ENCODE measurements around the gene DR1. TPM values are rescaled to one million over a fixed set of nuclear protein-coding genes. Genes with fewer than 3 reads are reported as not detected.

DR1 gene
- total and polyA plus RNA-seq, 2 of the 13 experiments (the other 11 are each of a cell fraction or from before 2014, with no cell fraction given), result 17.8 to 42.3 TPM

DNA sequence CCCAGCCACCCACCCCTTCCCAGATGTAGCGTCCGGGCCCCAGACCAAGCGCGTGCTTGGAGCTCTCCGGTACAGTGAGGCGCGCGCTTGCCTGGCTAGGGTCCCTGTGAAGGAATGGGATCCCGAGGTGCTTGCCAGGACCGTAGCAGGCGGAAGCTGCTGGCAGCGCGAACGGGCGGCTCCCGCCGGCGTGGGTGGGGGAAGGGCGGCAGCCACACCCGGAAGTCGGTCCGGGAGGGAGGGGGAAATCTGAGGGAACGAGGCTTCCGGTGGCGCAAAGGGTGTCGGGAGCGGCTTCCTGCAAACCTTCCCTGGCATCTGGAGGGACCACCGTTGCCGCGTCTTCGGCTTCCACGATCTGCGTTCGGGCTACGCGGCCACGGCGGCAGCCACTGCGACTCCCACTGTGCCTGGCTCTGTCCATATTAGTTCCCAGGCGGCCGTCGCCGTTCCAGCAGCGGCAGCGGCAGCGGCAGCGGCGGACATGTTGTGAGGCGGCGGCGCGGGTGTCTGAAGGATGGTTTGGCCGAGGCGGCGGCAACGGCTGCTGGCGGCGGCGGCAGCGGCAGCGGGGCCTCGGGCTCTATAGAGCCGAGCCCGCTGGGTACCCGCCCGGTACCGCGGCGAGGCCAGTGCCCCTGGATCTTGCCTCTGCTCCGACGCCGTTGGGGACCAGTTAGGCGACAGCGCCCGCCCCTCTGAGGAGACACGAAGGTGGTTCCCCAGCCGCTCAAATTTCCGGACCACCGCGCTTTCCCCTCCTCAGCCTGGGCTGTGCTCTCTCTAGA lies at the start of gene DR1 (continued):
- peak; percentile 67; the same call in 1 of the 2 replicates for TF ChIP-seq MEIS1 (CRISPR knock-in tag; IDR thresholded peaks at IDR 0.05; ENCODE audit: borderline replicate concordance)
- TF ChIP-seq, protein P1, sequence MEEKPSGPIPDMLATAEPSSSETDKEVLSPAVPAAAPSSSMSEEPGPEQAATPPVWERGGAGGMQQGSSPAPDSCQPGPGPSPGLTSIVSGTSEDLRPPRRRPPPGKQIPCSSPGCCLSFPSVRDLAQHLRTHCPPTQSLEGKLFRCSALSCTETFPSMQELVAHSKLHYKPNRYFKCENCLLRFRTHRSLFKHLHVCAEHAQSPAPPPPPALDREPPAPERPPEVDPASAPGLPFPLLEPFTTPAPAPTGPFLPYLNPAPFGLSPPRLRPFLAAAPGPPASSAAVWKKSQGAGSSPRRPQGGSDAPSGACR (CRISPR knock-in tag; IDR thresholded peaks at IDR 0.05), result peak; percentile 84; the same call in 1 of the 2 replicates
- TF ChIP-seq, protein P2, sequence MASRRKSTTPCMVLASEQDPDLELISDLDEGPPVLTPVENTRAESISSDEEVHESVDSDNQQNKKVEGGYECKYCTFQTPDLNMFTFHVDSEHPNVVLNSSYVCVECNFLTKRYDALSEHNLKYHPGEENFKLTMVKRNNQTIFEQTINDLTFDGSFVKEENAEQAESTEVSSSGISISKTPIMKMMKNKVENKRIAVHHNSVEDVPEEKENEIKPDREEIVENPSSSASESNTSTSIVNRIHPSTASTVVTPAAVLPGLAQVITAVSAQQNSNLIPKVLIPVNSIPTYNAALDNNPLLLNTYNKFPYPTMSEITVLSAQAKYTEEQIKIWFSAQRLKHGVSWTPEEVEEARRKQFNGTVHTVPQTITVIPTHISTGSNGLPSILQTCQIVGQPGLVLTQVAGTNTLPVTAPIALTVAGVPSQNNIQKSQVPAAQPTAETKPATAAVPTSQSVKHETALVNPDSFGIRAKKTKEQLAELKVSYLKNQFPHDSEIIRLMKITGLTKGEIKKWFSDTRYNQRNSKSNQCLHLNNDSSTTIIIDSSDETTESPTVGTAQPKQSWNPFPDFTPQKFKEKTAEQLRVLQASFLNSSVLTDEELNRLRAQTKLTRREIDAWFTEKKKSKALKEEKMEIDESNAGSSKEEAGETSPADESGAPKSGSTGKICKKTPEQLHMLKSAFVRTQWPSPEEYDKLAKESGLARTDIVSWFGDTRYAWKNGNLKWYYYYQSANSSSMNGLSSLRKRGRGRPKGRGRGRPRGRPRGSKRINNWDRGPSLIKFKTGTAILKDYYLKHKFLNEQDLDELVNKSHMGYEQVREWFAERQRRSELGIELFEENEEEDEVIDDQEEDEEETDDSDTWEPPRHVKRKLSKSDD (CRISPR knock-in tag; IDR thresholded peaks at IDR 0.05; ENCODE audit: low read depth), result peak; percentile 53; the same call in 1 of the 2 replicates
- TF ChIP-seq ZNF577 (CRISPR knock-in tag; IDR thresholded peaks at IDR 0.05; ENCODE audit: borderline replicate concordance, low read depth), result no peak
- TF ChIP-seq, protein P3, sequence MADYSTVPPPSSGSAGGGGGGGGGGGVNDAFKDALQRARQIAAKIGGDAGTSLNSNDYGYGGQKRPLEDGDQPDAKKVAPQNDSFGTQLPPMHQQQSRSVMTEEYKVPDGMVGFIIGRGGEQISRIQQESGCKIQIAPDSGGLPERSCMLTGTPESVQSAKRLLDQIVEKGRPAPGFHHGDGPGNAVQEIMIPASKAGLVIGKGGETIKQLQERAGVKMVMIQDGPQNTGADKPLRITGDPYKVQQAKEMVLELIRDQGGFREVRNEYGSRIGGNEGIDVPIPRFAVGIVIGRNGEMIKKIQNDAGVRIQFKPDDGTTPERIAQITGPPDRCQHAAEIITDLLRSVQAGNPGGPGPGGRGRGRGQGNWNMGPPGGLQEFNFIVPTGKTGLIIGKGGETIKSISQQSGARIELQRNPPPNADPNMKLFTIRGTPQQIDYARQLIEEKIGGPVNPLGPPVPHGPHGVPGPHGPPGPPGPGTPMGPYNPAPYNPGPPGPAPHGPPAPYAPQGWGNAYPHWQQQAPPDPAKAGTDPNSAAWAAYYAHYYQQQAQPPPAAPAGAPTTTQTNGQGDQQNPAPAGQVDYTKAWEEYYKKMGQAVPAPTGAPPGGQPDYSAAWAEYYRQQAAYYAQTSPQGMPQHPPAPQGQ (CRISPR knock-in tag; IDR thresholded peaks at IDR 0.05; ENCODE audit: borderline replicate concordance), result no peak; the same call in 1 of the 2 replicates
- TF ChIP-seq, protein P4, sequence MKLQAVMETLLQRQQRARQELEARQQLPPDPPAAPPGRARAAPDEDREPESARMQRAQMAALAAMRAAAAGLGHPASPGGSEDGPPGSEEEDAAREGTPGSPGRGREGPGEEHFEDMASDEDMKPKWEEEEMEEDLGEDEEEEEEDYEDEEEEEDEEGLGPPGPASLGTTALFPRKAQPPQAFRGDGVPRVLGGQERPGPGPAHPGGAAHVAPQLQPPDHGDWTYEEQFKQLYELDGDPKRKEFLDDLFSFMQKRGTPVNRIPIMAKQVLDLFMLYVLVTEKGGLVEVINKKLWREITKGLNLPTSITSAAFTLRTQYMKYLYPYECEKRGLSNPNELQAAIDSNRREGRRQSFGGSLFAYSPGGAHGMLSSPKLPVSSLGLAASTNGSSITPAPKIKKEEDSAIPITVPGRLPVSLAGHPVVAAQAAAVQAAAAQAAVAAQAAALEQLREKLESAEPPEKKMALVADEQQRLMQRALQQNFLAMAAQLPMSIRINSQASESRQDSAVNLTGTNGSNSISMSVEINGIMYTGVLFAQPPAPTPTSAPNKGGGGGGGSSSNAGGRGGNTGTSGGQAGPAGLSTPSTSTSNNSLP (IDR thresholded peaks at IDR 0.05; ENCODE audit: low read depth, low read length), result no peak
- peak; percentile 93 for TF ChIP-seq ZNF44 (CRISPR knock-in tag; IDR thresholded peaks at IDR 0.05)
- no peak for TF ChIP-seq TCF7 (IDR thresholded peaks at IDR 0.05; ENCODE audit: low read depth)
- TF ChIP-seq MEF2D (CRISPR knock-in tag; IDR thresholded peaks at IDR 0.05), result peak; percentile 84
- peak; percentile 89 for TF ChIP-seq ZNF136 (CRISPR knock-in tag; IDR thresholded peaks at IDR 0.05; ENCODE audit: low read depth)
- peak; percentile 96 for TF ChIP-seq TAF1 (CRISPR knock-in tag; IDR thresholded peaks at IDR 0.05)
- TF ChIP-seq REPIN1 (CRISPR knock-in tag; IDR thresholded peaks at IDR 0.05; ENCODE audit: borderline replicate concordance, low read depth), result peak; percentile 93
- TF ChIP-seq KDM2A (CRISPR knock-in tag; IDR thresholded peaks at IDR 0.05; ENCODE audit: borderline replicate concordance, low read depth), result peak; percentile 97
- TF ChIP-seq, protein P5, sequence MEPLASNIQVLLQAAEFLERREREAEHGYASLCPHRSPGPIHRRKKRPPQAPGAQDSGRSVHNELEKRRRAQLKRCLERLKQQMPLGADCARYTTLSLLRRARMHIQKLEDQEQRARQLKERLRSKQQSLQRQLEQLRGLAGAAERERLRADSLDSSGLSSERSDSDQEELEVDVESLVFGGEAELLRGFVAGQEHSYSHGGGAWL (CRISPR knock-in tag; IDR thresholded peaks at IDR 0.05), result peak; percentile 78
- no peak for TF ChIP-seq JDP2 (CRISPR knock-in tag; IDR thresholded peaks at IDR 0.05; ENCODE audit: borderline replicate concordance)

Data from HepG2 (cell line).